Liver (tissue), 9 donors: ENCODE results near the gene PADI6. TPM values are rescaled to one million over a fixed set of nuclear protein-coding genes. Genes with fewer than 3 reads are reported as not detected.

Source experiments
- DNase-seq: peaks from one replicate; pipeline ENCODE4 v3.0.0-alpha.2; 2017; ENCODE audit warnings: low spot score
- H3K27ac ChIP-seq, 2 donors: one replicate each; pipeline ENCODE4 v1.7.0; 2013; ENCODE audit warnings: inconsistent platforms in 2 of 2, low read length in 2 of 2, control low read depth in 1 of 2, low read depth in 1 of 2, mild to moderate bottlenecking in 1 of 2
- H3K27me3 ChIP-seq, 4 donors: one replicate each; pipeline versions ENCODE4 v1.6.1 to v1.7.0; 2013; ENCODE audit warnings: low read length in 3 of 4, inconsistent platforms in 1 of 4, mild to moderate bottlenecking in 1 of 4, moderate library complexity in 1 of 4; ENCODE audit not compliant: control insufficient read depth in 4 of 4, insufficient read depth in 4 of 4
- H3K36me3 ChIP-seq, 4 donors: one replicate each; pipeline versions ENCODE4 v1.6.1 to v1.7.0; 2013; ENCODE audit warnings: low read length in 3 of 4, mild to moderate bottlenecking in 3 of 4, low read depth in 1 of 4, moderate library complexity in 1 of 4; ENCODE audit not compliant: control insufficient read depth in 4 of 4, insufficient read depth in 3 of 4
- H3K4me1 ChIP-seq, 4 donors: one replicate each; pipeline versions ENCODE4 v1.6.1 to v1.7.0; 2013; ENCODE audit warnings: low read length in 3 of 4, mild to moderate bottlenecking in 3 of 4, moderate library complexity in 1 of 4; ENCODE audit not compliant: control insufficient read depth in 4 of 4, insufficient read depth in 4 of 4
- H3K4me3 ChIP-seq, 3 donors: one replicate each; pipeline versions ENCODE4 v1.6.1 to v1.7.0; 2013; ENCODE audit warnings: low read length in 3 of 3, control low read depth in 1 of 3, low read depth in 1 of 3, mild to moderate bottlenecking in 1 of 3
- H3K9ac ChIP-seq, 2 donors: one replicate each; pipeline ENCODE4 v1.7.0; 2013; ENCODE audit warnings: low read length in 2 of 2, mild to moderate bottlenecking in 2 of 2, moderate library complexity in 2 of 2, control low read depth in 1 of 2, low read depth in 1 of 2
- H3K9me3 ChIP-seq, 4 donors: one replicate each; pipeline versions ENCODE4 v1.6.1 to v1.7.0; 2013; ENCODE audit warnings: low read length in 3 of 4; ENCODE audit not compliant: control insufficient read depth in 4 of 4
- ATF3 ChIP-seq: IDR thresholded peaks from 2 replicates; pipeline ENCODE4 v1.6.1; 2016; ENCODE audit warnings: antibody characterized with exemption
- EGR1 ChIP-seq, 2 donors: IDR thresholded peaks; 2 replicates each; pipeline ENCODE4 v1.6.1; 2016 to 2018; ENCODE audit warnings: antibody characterized with exemption in 2 of 2, low read depth in 2 of 2
- FOXA2 ChIP-seq: IDR thresholded peaks from 2 replicates; pipeline ENCODE4 v1.6.1; 2016; ENCODE audit warnings: antibody characterized with exemption
- GABPA ChIP-seq, 2 donors: IDR thresholded peaks in 1 of 2; conservative IDR thresholded peaks in 1 of 2; 2 replicates each; pipeline ENCODE4 v1.6.1; 2016; ENCODE audit warnings: antibody characterized with exemption in 2 of 2, mild to moderate bottlenecking in 1 of 2, moderate library complexity in 1 of 2
- HNF4G ChIP-seq: IDR thresholded peaks from 2 replicates; pipeline ENCODE4 v1.6.1; 2016; ENCODE audit warnings: antibody characterized with exemption
- JUND ChIP-seq, 2 donors: IDR thresholded peaks; 2 replicates each; pipeline ENCODE4 v1.6.1; 2016; ENCODE audit warnings: antibody characterized with exemption in 2 of 2
- MAX ChIP-seq: IDR thresholded peaks from 2 replicates; pipeline ENCODE4 v1.6.1; 2016; ENCODE audit warnings: antibody characterized with exemption
- RAD21 ChIP-seq, 2 donors: IDR thresholded peaks; 2 replicates each; pipeline ENCODE4 v1.6.1; 2016; ENCODE audit warnings: antibody characterized with exemption in 2 of 2, mild to moderate bottlenecking in 2 of 2
- REST ChIP-seq: IDR thresholded peaks from 2 replicates; pipeline ENCODE4 v1.6.1; 2016; ENCODE audit warnings: antibody characterized with exemption, mild to moderate bottlenecking
- RXRA ChIP-seq, 2 donors: IDR thresholded peaks; 2 replicates each; pipeline ENCODE4 v1.6.1; 2017 to 2018; ENCODE audit warnings: antibody characterized with exemption in 2 of 2, mild to moderate bottlenecking in 1 of 2
- TAF1 ChIP-seq: conservative IDR thresholded peaks from 2 replicates; pipeline ENCODE4 v1.6.1; 2016; ENCODE audit warnings: antibody characterized with exemption, mild to moderate bottlenecking
- ZBTB33 ChIP-seq: IDR thresholded peaks from 2 replicates; pipeline ENCODE4 v1.6.1; 2016; ENCODE audit warnings: antibody characterized with exemption
- WGBS: extraction: QIAGEN DNeasy Blood & Tissue Kit; methylation state at CpG from one replicate; pipeline ENCODE4 v1.1.7; 2013; 5-methylcytosine and 5-hydroxymethylcytosine counted together
- polyA plus RNA-seq, 2 donors: library from polyadenylated mRNA; stranded (reverse) in 1 of 2; unstranded in 1 of 2; fragments of 200-250 nt in 1 of 2; fragments of >200 nt in 1 of 2; fragmentation: Nextera tagmentation in 1 of 2; extraction: Ambion mirVana in 1 of 2; gene quantifications; one replicate each; pipeline versions ENCODE4 v1.2.1 to v1.2.3, GENCODE V29; 2013 to 2015
- total RNA-seq, 2 donors: library from RNA; depleted of rRNA; stranded (reverse); fragments of >200 nt; gene quantifications; one replicate each; pipeline ENCODE4 v1.2.3, GENCODE V29; 2014
- donor health status: healthy.
- donor health status: healthy.
- donor health status: healthy.
- donor health status: healthy.
- donor health status: healthy.

Gene PADI6
- total and polyA plus RNA-seq, 4 donors = not detected

GRCh38 chr1:17401841-17402240, 29.8 kb downstream of the PADI6 start:
- WGBS = 63% methylated on average over 4 of the region's 4 CpGs
- Histone ChIP-seq H3K27me3 (no peaks in the 10 kb centered on the region), H3K27ac (no peak overlapping the region), H3K9me3 (no peaks in the 10 kb centered on the region), H3K36me3 (no peaks in the 10 kb centered on the region), H3K4me3 (no peak overlapping the region), H3K9ac (no peak overlapping the region), H3K4me1 (peaks cover 0 to 4% (median 0%) of the 10 kb centered on the region in 4 donors)
- DNase-seq = no peak
- TF ChIP-seq TAF1 (no peak), REST (no peak), ATF3 (no peak), JUND (IDR thresholded peaks at IDR 0.05) (no peak), MAX (no peak), EGR1 (IDR thresholded peaks at IDR 0.05; ENCODE audit: low read depth in 2 of 2) (no peak), HNF4G (no peak), RXRA (IDR thresholded peaks at IDR 0.05) (no peak)

GRCh38 chr1:17403081-17403480, 31.1 kb downstream of the PADI6 start:
- Histone ChIP-seq H3K4me1 (peaks cover 0 to 4% (median 0%) of the 10 kb centered on the region in 4 donors), H3K27ac (no peak overlapping the region), H3K4me3 (no peak overlapping the region), H3K9me3 (no peaks in the 10 kb centered on the region), H3K9ac (no peak overlapping the region), H3K36me3 (peaks cover 0 to 5% (median under 1%) of the 10 kb centered on the region in 4 donors), H3K27me3 (no peaks in the 10 kb centered on the region)
- no peak for DNase-seq
- TF ChIP-seq GABPA (IDR thresholded peaks at IDR 0.05 in 1 of 2, conservative IDR thresholded peaks at IDR 0.05 in 1 of 2) = no peak
- TF ChIP-seq RAD21 (IDR thresholded peaks at IDR 0.05) = no peak
- TF ChIP-seq FOXA2 = no peak
- TF ChIP-seq ZBTB33 = no peak
- no peak for TF ChIP-seq RXRA (IDR thresholded peaks at IDR 0.05)
- WGBS = 59% methylated on average over 3 of the region's 3 CpGs
